Muscle of back (tissue), 13 donors: Measurements from ENCODE around the gene PSMA3. TPM values are rescaled to one million over a fixed set of nuclear protein-coding genes. Genes with fewer than 3 reads are reported as not detected.

Experiments
- DNase-seq, 3 donors: peaks; one replicate each; pipeline versions ENCODE4 v3.0.0 to v3.0.0-alpha.2; 2013
- long read RNA-seq, 9 donors: transcript quantifications; one replicate each; lab custom pipeline, GENCODE V29; 2026
- polyA plus RNA-seq, 10 donors: library from polyadenylated mRNA; unstranded; fragments of 120-200 nt; gene quantifications; one replicate each; pipeline ENCODE4 v1.2.1, GENCODE V29; 2013; ENCODE audit not compliant: insufficient read length in 10 of 10

PSMA3 gene
- 100 to 1,000 TPM in 4 of 10 donors, 10 to 100 TPM in 6; 78.7 to 121 (median 95.1) TPM for polyA plus RNA-seq
- long read RNA-seq, donor 1, transcript PSMA3-212 (3 exons, 730 nt): minor isoform, 7 of 62 reads
- long read RNA-seq, donor 1, transcript PSMA3-201 (11 exons, 970 nt): major isoform, 41 of 62 reads
- long read RNA-seq, donor 1, partial matches to known transcripts: 11 of 62 reads
- long read RNA-seq, donor 1, other reads (novel, unspliced or antisense): 0 of 62 reads
- long read RNA-seq, donor 2, transcript PSMA3-201 (11 exons, 970 nt): major isoform, 25 of 42 reads
- long read RNA-seq, donor 2, partial matches to known transcripts: 15 of 42 reads
- long read RNA-seq, donor 2, other reads (novel, unspliced or antisense): 0 of 42 reads
- long read RNA-seq, donor 3: 0 reads
- long read RNA-seq, donor 4, transcript PSMA3-201 (11 exons, 970 nt): major isoform, 31 of 38 reads
- long read RNA-seq, donor 4, partial matches to known transcripts: 6 of 38 reads
- long read RNA-seq, donor 4, other reads (novel, unspliced or antisense): 0 of 38 reads
- long read RNA-seq, donor 5, transcript PSMA3-201 (11 exons, 970 nt): major isoform, 47 of 83 reads
- long read RNA-seq, donor 5, partial matches to known transcripts: 33 of 83 reads
- long read RNA-seq, donor 5, other reads (novel, unspliced or antisense): 0 of 83 reads
- long read RNA-seq, donor 6, transcript PSMA3-201 (11 exons, 970 nt): major isoform, 31 of 68 reads
- long read RNA-seq, donor 6, partial matches to known transcripts: 35 of 68 reads
- long read RNA-seq, donor 6, other reads (novel, unspliced or antisense): 0 of 68 reads
- long read RNA-seq, donor 7, transcript PSMA3-201 (11 exons, 970 nt): major isoform, 19 of 24 reads
- long read RNA-seq, donor 7, partial matches to known transcripts: 0 of 24 reads
- long read RNA-seq, donor 7, other reads (novel, unspliced or antisense): 0 of 24 reads
- long read RNA-seq, donor 8, transcript PSMA3-201 (11 exons, 970 nt): major isoform, 38 of 58 reads
- long read RNA-seq, donor 8, transcript PSMA3-212 (3 exons, 730 nt): minor isoform, 6 of 58 reads
- long read RNA-seq, donor 8, partial matches to known transcripts: 12 of 58 reads
- long read RNA-seq, donor 8, other reads (novel, unspliced or antisense): 0 of 58 reads
- long read RNA-seq, donor 9, transcript PSMA3-201 (11 exons, 970 nt): major isoform, 5 of 5 reads
- long read RNA-seq, donor 9, partial matches to known transcripts: 0 of 5 reads
- long read RNA-seq, donor 9, other reads (novel, unspliced or antisense): 0 of 5 reads

GRCh38 chr14:58244556-58245387 lies at the start of gene PSMA3:
Gene PSMA3, plus strand, starts transcription at chr14:58244843. Its CDS starts 78 bp downstream, at chr14:58244921.
- peak; percentile 97 to 99 (median 98) for DNase-seq

GRCh38 chr14:58196198-58196597 lies 48.4 kb upstream of the PSMA3 start:
- no peak for DNase-seq

GRCh38 chr14:58198086-58198485 lies 46.6 kb upstream of the PSMA3 start:
- no peak for DNase-seq

- DNase-seq: peak; percentile 78 to 97 (median 91)
Observed at GRCh38 chr14:58199726-58200479, 44.7 kb upstream of the PSMA3 start, which contains the start of gene ACTR10. Gene ACTR10, plus strand, starts transcription at chr14:58200149. Its CDS starts 69 bp downstream, at chr14:58200218.

GRCh38 chr14:58200480-58200841 lies 44.2 kb upstream of the PSMA3 start:
- DNase-seq: no peak

GRCh38 chr14:58200846-58201245 lies 43.8 kb upstream of the PSMA3 start:
- DNase-seq: no peak

- no peak for DNase-seq
Observed at GRCh38 chr14:58213176-58213575, 31.5 kb upstream of the PSMA3 start.

- DNase-seq: no peak
Observed at GRCh38 chr14:58215191-58215914, 29.3 kb upstream of the PSMA3 start.

GRCh38 chr14:58216544-58216943 lies 28.1 kb upstream of the PSMA3 start:
- no peak for DNase-seq

GRCh38 chr14:58227096-58227819 lies 17.4 kb upstream of the PSMA3 start:
- DNase-seq: no peak

- DNase-seq: peak; percentile 37 to 85 (median 62)
Observed at GRCh38 chr14:58238252-58239243, 6.1 kb upstream of the PSMA3 start.

GRCh38 chr14:58239244-58240195 lies 5.1 kb upstream of the PSMA3 start:
- DNase-seq: peak; percentile 77 to 89 (median 84)

- peak in 2 of 3 donors; percentile 17 to 34 for DNase-seq
Observed at GRCh38 chr14:58243790-58244555, 670 bp upstream of the PSMA3 start.

- DNase-seq: no peak
Observed at GRCh38 chr14:58245562-58245961, 919 bp downstream of the PSMA3 start.

GRCh38 chr14:58249611-58250010 lies 5.0 kb downstream of the PSMA3 start:
- no peak for DNase-seq
